Measurements from ENCODE around the gene GJC1.

DNA sequence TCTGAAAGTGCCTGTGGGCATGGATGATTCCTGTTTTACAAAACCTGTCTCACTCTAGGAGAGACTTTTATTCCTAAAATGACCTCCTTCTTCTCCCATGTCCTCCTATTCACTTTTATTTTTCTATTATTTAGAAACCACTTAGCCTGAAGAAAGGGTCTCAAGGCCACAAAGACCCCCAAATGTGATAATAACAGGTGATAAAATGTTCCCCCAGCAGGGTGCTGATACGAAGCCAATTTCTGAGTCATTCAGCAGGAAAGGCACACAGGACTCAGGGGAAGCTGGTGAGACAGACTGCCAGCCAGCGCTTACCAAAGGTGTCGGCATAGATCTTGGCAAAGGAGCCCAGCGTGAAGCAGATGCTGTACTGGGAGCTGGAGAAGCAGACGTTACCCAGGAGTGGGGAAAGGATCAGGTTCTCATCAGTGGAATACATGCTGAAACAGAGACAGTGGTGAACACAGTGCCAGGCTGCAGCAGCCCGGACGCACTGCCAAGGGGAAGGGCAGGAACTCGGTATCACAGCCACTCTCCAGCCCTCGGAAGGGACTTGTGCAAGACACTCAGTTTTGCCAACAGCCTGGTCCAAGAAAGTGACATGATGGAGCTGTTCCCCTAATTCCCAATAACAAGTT lies 42.2 kb upstream of the GJC1 start:
- TF ChIP-seq ZNF274 (IDR thresholded peaks at IDR 0.05; ENCODE audit: low read depth, low read length) = no peak
- no peak for TF ChIP-seq SUZ12 (IDR thresholded peaks at IDR 0.05; ENCODE audit: extremely low read depth, insufficient read depth, insufficient read length)
- TF ChIP-seq YY1 (IDR thresholded peaks at IDR 0.05; ENCODE audit: insufficient read depth, insufficient read length) = no peak
